ENCODE measurements around the gene GUF1. TPM values are rescaled to one million over a fixed set of nuclear protein-coding genes. Genes with fewer than 3 reads are reported as not detected.

The GUF1 gene
- polyA plus RNA-seq, 3 donors = 6.2 to 11.3 (median 8.4) TPM

GRCh38 chr4:44632733-44633132, 45.5 kb upstream of the GUF1 start:
- no peak overlapping the region for H3K4me3 ChIP-seq (replicated peaks in 1 of 3; ENCODE audit: low read depth in 2 of 3, low read length in 3 of 3)
- 100% methylated on average over 3 of the region's 8 CpGs for WGBS (ENCODE audit: insufficient coverage)
- DNase-seq = no peak
- Mint-ChIP-seq H3K4me1 (no peaks in the 10 kb centered on the region), H3K36me3 (no peaks in the 10 kb centered on the region), H3K27ac (no peak overlapping the region), H3K27me3 (ENCODE audit: low read depth in 3 of 3) (peaks cover 0 to 6% (median 1%) of the 10 kb centered on the region in 3 donors), H3K4me3 (no peak overlapping the region), H3K9me3 (no peaks in the 10 kb centered on the region)
- no peaks in the 10 kb centered on the region for H3K9me3 ChIP-seq (replicated peaks in 1 of 2; ENCODE audit: control insufficient read depth in 1 of 2, insufficient read depth in 1 of 2, low read length in 2 of 2)
- no peaks in the 10 kb centered on the region for H3K36me3 ChIP-seq (replicated peaks in 1 of 2; ENCODE audit: control insufficient read depth in 1 of 2, insufficient read depth in 2 of 2, low read length in 2 of 2)
- no peak overlapping the region for H2AFZ ChIP-seq (ENCODE audit: insufficient read depth, low read depth, low read length, poor library complexity, severe bottlenecking)
- H3K27ac ChIP-seq (ENCODE audit: low read depth in 1 of 2, low read length in 2 of 2) = no peak overlapping the region
- H3K9ac ChIP-seq (ENCODE audit: insufficient read depth, low read length, poor library complexity, severe bottlenecking) = no peak overlapping the region
- H3K79me2 ChIP-seq (ENCODE audit: insufficient read depth, low read length) = no peaks in the 10 kb centered on the region
- H3K27me3 ChIP-seq (ENCODE audit: control insufficient read depth in 2 of 2, insufficient read depth in 2 of 2, low read length in 2 of 2) = no peaks in the 10 kb centered on the region
- no peak overlapping the region for H3K4me2 ChIP-seq (replicated peaks; ENCODE audit: extremely low read depth, low read length, poor library complexity, severe bottlenecking)
- no peaks in the 10 kb centered on the region for H4K20me1 ChIP-seq (ENCODE audit: insufficient read depth, low read length)
- TF ChIP-seq, protein P1, sequence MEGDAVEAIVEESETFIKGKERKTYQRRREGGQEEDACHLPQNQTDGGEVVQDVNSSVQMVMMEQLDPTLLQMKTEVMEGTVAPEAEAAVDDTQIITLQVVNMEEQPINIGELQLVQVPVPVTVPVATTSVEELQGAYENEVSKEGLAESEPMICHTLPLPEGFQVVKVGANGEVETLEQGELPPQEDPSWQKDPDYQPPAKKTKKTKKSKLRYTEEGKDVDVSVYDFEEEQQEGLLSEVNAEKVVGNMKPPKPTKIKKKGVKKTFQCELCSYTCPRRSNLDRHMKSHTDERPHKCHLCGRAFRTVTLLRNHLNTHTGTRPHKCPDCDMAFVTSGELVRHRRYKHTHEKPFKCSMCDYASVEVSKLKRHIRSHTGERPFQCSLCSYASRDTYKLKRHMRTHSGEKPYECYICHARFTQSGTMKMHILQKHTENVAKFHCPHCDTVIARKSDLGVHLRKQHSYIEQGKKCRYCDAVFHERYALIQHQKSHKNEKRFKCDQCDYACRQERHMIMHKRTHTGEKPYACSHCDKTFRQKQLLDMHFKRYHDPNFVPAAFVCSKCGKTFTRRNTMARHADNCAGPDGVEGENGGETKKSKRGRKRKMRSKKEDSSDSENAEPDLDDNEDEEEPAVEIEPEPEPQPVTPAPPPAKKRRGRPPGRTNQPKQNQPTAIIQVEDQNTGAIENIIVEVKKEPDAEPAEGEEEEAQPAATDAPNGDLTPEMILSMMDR (IDR thresholded peaks at IDR 0.05) = no peak
- intact Hi-C loops (cut with micrococcal nuclease) = no loop called here
- H3K4me1 ChIP-seq (ENCODE audit: control insufficient read depth in 1 of 2, insufficient read depth in 2 of 2, low read length in 2 of 2) = no peaks in the 10 kb centered on the region

- Histone ChIP-seq H3K4me1 (ENCODE audit: control insufficient read depth in 1 of 2, insufficient read depth in 2 of 2, low read length in 2 of 2) (no peaks in the 10 kb centered on the region), H2AFZ (ENCODE audit: insufficient read depth, low read depth, low read length, poor library complexity, severe bottlenecking) (no peak overlapping the region), H3K27me3 (ENCODE audit: control insufficient read depth in 2 of 2, insufficient read depth in 2 of 2, low read length in 2 of 2) (no peaks in the 10 kb centered on the region), H3K4me3 (replicated peaks in 1 of 3; ENCODE audit: low read depth in 2 of 3, low read length in 3 of 3) (no peak overlapping the region), H3K9ac (ENCODE audit: insufficient read depth, low read length, poor library complexity, severe bottlenecking) (no peak overlapping the region), H3K4me2 (replicated peaks; ENCODE audit: extremely low read depth, low read length, poor library complexity, severe bottlenecking) (no peak overlapping the region), H3K27ac (ENCODE audit: low read depth in 1 of 2, low read length in 2 of 2) (no peak overlapping the region), H3K36me3 (replicated peaks in 1 of 2; ENCODE audit: control insufficient read depth in 1 of 2, insufficient read depth in 2 of 2, low read length in 2 of 2) (no peaks in the 10 kb centered on the region), H3K9me3 (replicated peaks in 1 of 2; ENCODE audit: control insufficient read depth in 1 of 2, insufficient read depth in 1 of 2, low read length in 2 of 2) (peaks cover 6 to 7% of the 10 kb centered on the region in 2 donors), H4K20me1 (ENCODE audit: insufficient read depth, low read length) (no peaks in the 10 kb centered on the region), H3K79me2 (ENCODE audit: insufficient read depth, low read length) (no peaks in the 10 kb centered on the region)
- TF ChIP-seq, protein P1 (IDR thresholded peaks at IDR 0.05) = no peak
- no CpG with 5 or more reads among the region's 4 CpGs for WGBS (ENCODE audit: insufficient coverage)
- H3K4me3 Mint-ChIP-seq = no peak overlapping the region
- H3K36me3 Mint-ChIP-seq = no peaks in the 10 kb centered on the region
- intact Hi-C loops (cut with micrococcal nuclease) = no loop called here
- peaks cover 2 to 13% (median 6%) of the 10 kb centered on the region in 7 donors for H3K9me3 Mint-ChIP-seq
- no peak for DNase-seq
- no peaks in the 10 kb centered on the region for H3K4me1 Mint-ChIP-seq
- H3K27me3 Mint-ChIP-seq (ENCODE audit: low read depth in 3 of 3) = peaks cover 0 to 3% (median 0%) of the 10 kb centered on the region in 3 donors
- H3K27ac Mint-ChIP-seq = no peak overlapping the region
Measured at GRCh38 chr4:44638091-44638490, 40.1 kb upstream of the GUF1 start.
